GM12878 (cell line): ENCODE measurements around the gene FAR1. TPM values are rescaled to one million over a fixed set of nuclear protein-coding genes. Genes with fewer than 3 reads are reported as not detected.

Experiments used
- ATAC-seq: fragments of 200-7000 bp; cut with Tn5 transposase; 3 replicates; pipeline ENCODE4 v1.9.1; 2020; ENCODE audit warnings: mild to moderate bottlenecking, moderate library complexity
- BruUV-seq: library from RNA; stranded (reverse); fragments of 400-500 nt; replicated peaks from 2 replicates; lab custom pipeline; 2021; lab: Mats Ljungman, UMichigan
- CTCF ChIA-PET: fragments of 300-600 bp; sonication (Branson Sonifier 250); formaldehyde crosslinking; extraction: SDS; loops from one replicate; lab custom pipeline; 2021; ENCODE audit warnings: inconsistent platforms; lab: Yijun Ruan, JAX
- POLR2A ChIA-PET: fragments of 350-600 bp; formaldehyde crosslinking; extraction: SDS; loops from one replicate; lab custom pipeline; 2021; ENCODE audit warnings: inconsistent platforms; lab: Charles Lee
- RAD21 ChIA-PET: fragments of 300-600 bp; sonication (Branson Sonifier 250); formaldehyde crosslinking; loops from one replicate; lab custom pipeline; 2023; ENCODE audit warnings: antibody characterized with exemption; ENCODE audit not compliant: unreplicated experiment; lab: Charles Lee
- SMC1A ChIA-PET: fragments of 300-600 bp; sonication (Branson Sonifier 250); formaldehyde crosslinking; loops from one replicate; lab custom pipeline; 2023; ENCODE audit not compliant: unreplicated experiment, uncharacterized antibody; lab: Charles Lee
- DNase-seq: peaks from one replicate; pipeline ENCODE4 v3.0.0-alpha.2; 2011; ENCODE audit warnings: low read depth, low spot score
- FAIRE-seq: peaks from 3 replicates; lab custom pipeline; 2011; peaks lifted over from hg19 to GRCh38; lab: Jason Lieb, UNC
- H2AFZ ChIP-seq: 2 replicates; pipeline ENCODE4 v1.6.0; 2011; ENCODE audit warnings: low read depth, low read length, control low read depth; ENCODE audit not compliant: control insufficient read depth
- H3K27ac ChIP-seq: 2 replicates; pipeline ENCODE4 v1.5.1; 2011; ENCODE audit warnings: control low read depth; ENCODE audit not compliant: control insufficient read depth, insufficient read depth
- H3K27me3 ChIP-seq, 2 experiments: replicated peaks in 1 of 2; 2 replicates each; pipeline versions ENCODE4 v1.6.0 to v1.6.1; 2011; ENCODE audit warnings: low read length in 1 of 2; ENCODE audit not compliant: control insufficient read depth in 2 of 2, insufficient read depth in 2 of 2
- H3K36me3 ChIP-seq, 2 experiments: 2 replicates each; pipeline ENCODE4 v1.5.1; 2011; ENCODE audit warnings: low read length in 1 of 2; ENCODE audit not compliant: control insufficient read depth in 2 of 2, insufficient read depth in 2 of 2
- H3K4me1 ChIP-seq: 2 replicates; pipeline ENCODE4 v1.6.1; 2011; ENCODE audit warnings: mild to moderate bottlenecking, low read length, moderate library complexity, mixed read lengths; ENCODE audit not compliant: control insufficient read depth, insufficient read depth
- H3K4me2 ChIP-seq: 2 replicates; pipeline ENCODE4 v1.6.0; 2011; ENCODE audit warnings: control low read depth; ENCODE audit not compliant: control insufficient read depth, insufficient read depth
- H3K4me3 ChIP-seq: fragments of 200-600 bp; sonication (generic); 2 replicates; pipeline ENCODE4 v1.5.1; 2016
- H3K79me2 ChIP-seq: 2 replicates; pipeline ENCODE4 v1.6.0; 2011; ENCODE audit warnings: low read length; ENCODE audit not compliant: control insufficient read depth, insufficient read depth
- H3K9ac ChIP-seq: 2 replicates; pipeline ENCODE4 v1.8.0; 2011; ENCODE audit warnings: low read length, control low read depth, mixed read lengths; ENCODE audit not compliant: control insufficient read depth, insufficient read depth
- H3K9me3 ChIP-seq: replicated peaks from 3 replicates; pipeline ENCODE4 v1.5.1; 2011; ENCODE audit warnings: mild to moderate bottlenecking, low read length; ENCODE audit not compliant: control insufficient read depth, insufficient read depth
- H4K20me1 ChIP-seq: 2 replicates; pipeline ENCODE4 v1.6.0; 2011; ENCODE audit not compliant: control insufficient read depth, insufficient read depth
- BACH1 ChIP-seq: fragments of 450-650 bp; IDR thresholded peaks from 2 replicates; pipeline ENCODE4 v1.6.1; 2017; ENCODE audit warnings: mild to moderate bottlenecking, borderline replicate concordance
- CBFB ChIP-seq: IDR thresholded peaks from 2 replicates; pipeline ENCODE4 v1.6.1; 2016; ENCODE audit warnings: antibody characterized with exemption, low read depth
- CHD1 ChIP-seq: IDR thresholded peaks from 2 replicates; pipeline ENCODE4 v1.6.1; 2012; ENCODE audit warnings: low read depth, low read length, improper control_type of control experiment
- CTCF ChIP-seq, 3 experiments: IDR thresholded peaks in 2 of 3; conservative IDR thresholded peaks in 1 of 3; 2 replicates each; pipeline ENCODE4 v1.5.1; 2011; ENCODE audit warnings: low read depth in 3 of 3, low read length in 3 of 3, mild to moderate bottlenecking in 3 of 3, control low read depth in 2 of 3, moderate library complexity in 2 of 3, inconsistent platforms in 1 of 3, mixed read lengths in 1 of 3; ENCODE audit not compliant: control insufficient read depth in 2 of 3, insufficient read depth in 1 of 3; ENCODE audit errors: extremely low read depth in 1 of 3
- DPF2 ChIP-seq: fragments of 450-650 bp; IDR thresholded peaks from 2 replicates; pipeline ENCODE4 v1.6.1; 2017; ENCODE audit warnings: mild to moderate bottlenecking
- EP300 ChIP-seq, 2 experiments: fragments of 150-350 bp in 1 of 2; IDR thresholded peaks; 2 replicates each; pipeline ENCODE4 v1.6.1; 2011 to 2012; ENCODE audit warnings: low read depth in 2 of 2, low read length in 2 of 2, borderline replicate concordance in 1 of 2, improper control_type of control experiment in 1 of 2, inconsistent platforms in 1 of 2; ENCODE audit not compliant: control insufficient read depth in 1 of 2
- HDGF ChIP-seq: fragments of 450-650 bp; IDR thresholded peaks from 2 replicates; pipeline ENCODE4 v1.6.1; 2016; ENCODE audit warnings: antibody characterized with exemption
- IKZF2 ChIP-seq, 2 experiments: fragments of 450-650 bp; IDR thresholded peaks; 2 replicates each; pipeline ENCODE4 v1.6.1; 2017; ENCODE audit warnings: mild to moderate bottlenecking in 2 of 2, moderate library complexity in 2 of 2
- MYC ChIP-seq: IDR thresholded peaks from 2 replicates; pipeline ENCODE4 v1.6.1; 2011; ENCODE audit warnings: mild to moderate bottlenecking, low read length, moderate library complexity, inconsistent platforms; ENCODE audit not compliant: insufficient read depth, insufficient replicate concordance, insufficient read length, severe bottlenecking
- NBN ChIP-seq: fragments of 450-650 bp; IDR thresholded peaks from 2 replicates; pipeline ENCODE4 v1.6.1; 2016
- PAX5 ChIP-seq: IDR thresholded peaks from 2 replicates; pipeline ENCODE4 v1.6.1; 2011; ENCODE audit warnings: low read depth, low read length, borderline replicate concordance
- PBX3 ChIP-seq: IDR thresholded peaks from 2 replicates; pipeline ENCODE4 v1.6.1; 2011; ENCODE audit warnings: mild to moderate bottlenecking, low read depth, low read length, moderate library complexity; ENCODE audit not compliant: insufficient replicate concordance
- SIX5 ChIP-seq: IDR thresholded peaks from 2 replicates; pipeline ENCODE4 v1.6.1; 2011; ENCODE audit warnings: mild to moderate bottlenecking, low read depth, low read length, moderate library complexity; ENCODE audit not compliant: severe bottlenecking
- STAT3 ChIP-seq: IDR thresholded peaks from 2 replicates; pipeline ENCODE4 v1.6.1; 2011; ENCODE audit warnings: low read depth, low read length, improper control_type of control experiment
- TAF1 ChIP-seq: IDR thresholded peaks from 2 replicates; pipeline ENCODE4 v1.6.1; 2011; ENCODE audit warnings: mild to moderate bottlenecking, low read depth, low read length, borderline replicate concordance
- ZNF622 ChIP-seq: fragments of 450-650 bp; IDR thresholded peaks from 2 replicates; pipeline ENCODE4 v1.6.1; 2017; ENCODE audit warnings: mild to moderate bottlenecking, inconsistent platforms
- WGBS: methylation state at CpG from one replicate; pipeline ENCODE4 v1.1.6; 2016; ENCODE audit warnings: low lambda C conversion rate; ENCODE audit not compliant: insufficient replicate concordance, insufficient coverage; ENCODE audit errors: missing lambda C conversion rate; 5-methylcytosine and 5-hydroxymethylcytosine counted together
- in situ Hi-C: fragments of 300-500 bp; cut with MboI; formaldehyde crosslinking; loops from 9 replicates; pipeline ENCODE4 v1.14.3; 2018; ENCODE audit warnings: mixed read lengths
- intact Hi-C: fragments of 100-400 bp; cut with micrococcal nuclease; formaldehyde crosslinking; loops from one replicate; pipeline ENCODE4 v1.14.2; 2022; ENCODE audit not compliant: unreplicated experiment
- polyA plus RNA-seq, 11 experiments: library from polyadenylated mRNA; depleted of rRNA in 4 of 11; unstranded in 6 of 11; stranded (reverse) in 5 of 11; fragments of >200 nt; fragmentation: Nextera tagmentation in 4 of 11; fragmentation: Illumina TruSeq in 1 of 11; extraction: Ambion mirVana in 4 of 11; extraction: Trizol in 1 of 11; gene quantifications; 1 replicate in 1 of 11; 2 replicates in 10 of 11; pipeline versions ENCODE4 v1.2.1 to v1.2.3, GENCODE V29; 2011 to 2016; ENCODE audit warnings: inconsistent platforms in 2 of 11, missing spikeins in 2 of 11, low read depth in 1 of 11
- total RNA-seq, 4 experiments: library from RNA; depleted of rRNA in 3 of 4; stranded (reverse); fragments of >200 nt in 3 of 4; fragmentation: Illumina TruSeq in 1 of 4; extraction: Trizol in 1 of 4; gene quantifications; 2 replicates each; pipeline versions ENCODE4 v1.2.1 to v1.2.3, GENCODE V29; 2013 to 2021
- TF ChIP-seq, protein P1 (sequence below): fragments of 450-650 bp; IDR thresholded peaks from 2 replicates; pipeline ENCODE4 v1.6.1; 2018; ENCODE audit warnings: mild to moderate bottlenecking, low read depth, moderate library complexity; ENCODE audit not compliant: partially characterized antibody
- TF ChIP-seq, protein P2 (sequence below): IDR thresholded peaks from 2 replicates; pipeline ENCODE4 v1.6.1; 2012; ENCODE audit warnings: low read length, inconsistent platforms

The FAR1 gene
- total and polyA plus RNA-seq, 10 of the 15 experiments (the other 5 are each of a cell fraction or from before 2014, with no cell fraction given), result 10.1 to 73.9 (median 30.8) TPM

- BruUV-seq, result no TSS peak
- no peak overlapping the region for H3K4me2 ChIP-seq
- no peak for FAIRE-seq
- H3K27ac ChIP-seq, result no peak overlapping the region
- no peak for DNase-seq
- no peaks in the 10 kb centered on the region for H4K20me1 ChIP-seq
- ChIA-PET POLR2A (no interaction called here), RAD21 (no interaction called here), CTCF (interaction anchor here (1.2 kb wide), 1 partner anchor 13 kb away, joined by 3 read pairs; no protein-coding TSS in a partner anchor), SMC1A (no interaction called here)
- no peak overlapping the region for H2AFZ ChIP-seq
- no peak overlapping the region for H3K4me3 ChIP-seq
- H3K9me3 ChIP-seq, result no peaks in the 10 kb centered on the region
- H3K79me2 ChIP-seq, result no peaks in the 10 kb centered on the region
- intact Hi-C loops (no loop called here), in situ Hi-C loops (no loop called here)
- H3K9ac ChIP-seq, result no peak overlapping the region
- H3K4me1 ChIP-seq, result no peaks in the 10 kb centered on the region
- H3K27me3 ChIP-seq, result no peaks in the 10 kb centered on the region
- H3K36me3 ChIP-seq, result peaks cover 2 to 9% of the 10 kb centered on the region in 2 experiments; a peak in 3 of 4 replicates
- 81% methylated on average over 3 of the region's 3 CpGs for WGBS
- no peak for ATAC-seq
- no peak for TF ChIP-seq TAF1
- TF ChIP-seq STAT3, result no peak
- no peak for TF ChIP-seq CTCF (IDR thresholded peaks at IDR 0.05 in 2 of 3, conservative IDR thresholded peaks at IDR 0.05 in 1 of 3; ENCODE audit: control insufficient read depth in 2 of 3, extremely low read depth in 1 of 3, insufficient read depth in 1 of 3, low read depth in 3 of 3, low read length in 3 of 3)
- no peak for TF ChIP-seq PBX3
- no peak for TF ChIP-seq MYC
- TF ChIP-seq DPF2, result no peak
- no peak for TF ChIP-seq CHD1
- TF ChIP-seq HDGF, result no peak
- TF ChIP-seq BACH1, result no peak
- TF ChIP-seq, protein P1, sequence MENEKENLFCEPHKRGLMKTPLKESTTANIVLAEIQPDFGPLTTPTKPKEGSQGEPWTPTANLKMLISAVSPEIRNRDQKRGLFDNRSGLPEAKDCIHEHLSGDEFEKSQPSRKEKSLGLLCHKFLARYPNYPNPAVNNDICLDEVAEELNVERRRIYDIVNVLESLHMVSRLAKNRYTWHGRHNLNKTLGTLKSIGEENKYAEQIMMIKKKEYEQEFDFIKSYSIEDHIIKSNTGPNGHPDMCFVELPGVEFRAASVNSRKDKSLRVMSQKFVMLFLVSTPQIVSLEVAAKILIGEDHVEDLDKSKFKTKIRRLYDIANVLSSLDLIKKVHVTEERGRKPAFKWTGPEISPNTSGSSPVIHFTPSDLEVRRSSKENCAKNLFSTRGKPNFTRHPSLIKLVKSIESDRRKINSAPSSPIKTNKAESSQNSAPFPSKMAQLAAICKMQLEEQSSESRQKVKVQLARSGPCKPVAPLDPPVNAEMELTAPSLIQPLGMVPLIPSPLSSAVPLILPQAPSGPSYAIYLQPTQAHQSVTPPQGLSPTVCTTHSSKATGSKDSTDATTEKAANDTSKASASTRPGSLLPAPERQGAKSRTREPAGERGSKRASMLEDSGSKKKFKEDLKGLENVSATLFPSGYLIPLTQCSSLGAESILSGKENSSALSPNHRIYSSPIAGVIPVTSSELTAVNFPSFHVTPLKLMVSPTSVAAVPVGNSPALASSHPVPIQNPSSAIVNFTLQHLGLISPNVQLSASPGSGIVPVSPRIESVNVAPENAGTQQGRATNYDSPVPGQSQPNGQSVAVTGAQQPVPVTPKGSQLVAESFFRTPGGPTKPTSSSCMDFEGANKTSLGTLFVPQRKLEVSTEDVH, result no peak
- no peak for TF ChIP-seq CBFB
- no peak for TF ChIP-seq ZNF622
- no peak for TF ChIP-seq IKZF2 (IDR thresholded peaks at IDR 0.05)
- TF ChIP-seq EP300 (IDR thresholded peaks at IDR 0.05; ENCODE audit: borderline replicate concordance in 1 of 2, control insufficient read depth in 1 of 2, low read depth in 2 of 2, low read length in 2 of 2), result no peak
- TF ChIP-seq, protein P2, sequence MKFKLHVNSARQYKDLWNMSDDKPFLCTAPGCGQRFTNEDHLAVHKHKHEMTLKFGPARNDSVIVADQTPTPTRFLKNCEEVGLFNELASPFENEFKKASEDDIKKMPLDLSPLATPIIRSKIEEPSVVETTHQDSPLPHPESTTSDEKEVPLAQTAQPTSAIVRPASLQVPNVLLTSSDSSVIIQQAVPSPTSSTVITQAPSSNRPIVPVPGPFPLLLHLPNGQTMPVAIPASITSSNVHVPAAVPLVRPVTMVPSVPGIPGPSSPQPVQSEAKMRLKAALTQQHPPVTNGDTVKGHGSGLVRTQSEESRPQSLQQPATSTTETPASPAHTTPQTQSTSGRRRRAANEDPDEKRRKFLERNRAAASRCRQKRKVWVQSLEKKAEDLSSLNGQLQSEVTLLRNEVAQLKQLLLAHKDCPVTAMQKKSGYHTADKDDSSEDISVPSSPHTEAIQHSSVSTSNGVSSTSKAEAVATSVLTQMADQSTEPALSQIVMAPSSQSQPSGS, result no peak
- TF ChIP-seq PAX5, result no peak
- no peak for TF ChIP-seq SIX5
- TF ChIP-seq NBN, result no peak
These were observed 48.9 kb downstream of the FAR1 start for GRCh38 chr11:13717331-13717730.
